H1 (cell line): ENCODE data around the gene AUH. TPM values are rescaled to one million over a fixed set of nuclear protein-coding genes. Genes with fewer than 3 reads are reported as not detected.

Source experiments
- CTCF ChIA-PET: fragments of 300-600 bp; sonication (Branson Sonifier 250); formaldehyde crosslinking; loops from one replicate; lab custom pipeline; 2021; ENCODE audit not compliant: partially characterized antibody; lab: Charles Lee
- POLR2A ChIA-PET: fragments of 300-600 bp; sonication (Branson Sonifier 250); formaldehyde crosslinking; loops from one replicate; lab custom pipeline; 2021; ENCODE audit warnings: inconsistent platforms; ENCODE audit not compliant: partially characterized antibody; lab: Charles Lee
- DNase-seq, 2 experiments: peaks; one replicate each; pipeline versions ENCODE4 v3.0.0 to v3.0.0-alpha.2; 2010 to 2022; ENCODE audit warnings: low spot score in 2 of 2, low read depth in 1 of 2, mixed read lengths in 1 of 2
- FAIRE-seq: peaks from 2 replicates; lab custom pipeline; 2011; peaks lifted over from hg19 to GRCh38; lab: Jason Lieb, UNC
- H2AFZ ChIP-seq: 2 replicates; pipeline ENCODE4 v1.8.1; 2012; ENCODE audit warnings: low read length, inconsistent platforms
- H2AK5ac ChIP-seq: 2 replicates; pipeline ENCODE4 v1.6.1; 2013; ENCODE audit warnings: low read depth, low read length
- H2BK120ac ChIP-seq: replicated peaks from 2 replicates; pipeline ENCODE3; 2013; ENCODE audit warnings: low read depth, low read length, inconsistent platforms
- H2BK12ac ChIP-seq: 2 replicates; pipeline ENCODE4 v1.6.1; 2013; ENCODE audit warnings: low read depth, low read length
- H2BK15ac ChIP-seq: 2 replicates; pipeline ENCODE4 v1.6.1; 2013; ENCODE audit warnings: low read length
- H2BK20ac ChIP-seq: 2 replicates; pipeline ENCODE4 v1.6.1; 2013; ENCODE audit warnings: low read length
- H2BK5ac ChIP-seq: 2 replicates; pipeline ENCODE4 v1.6.1; 2013; ENCODE audit warnings: low read depth, low read length
- H3K14ac ChIP-seq: 2 replicates; pipeline ENCODE4 v1.6.1; 2013; ENCODE audit warnings: inconsistent platforms; ENCODE audit not compliant: insufficient read length
- H3K18ac ChIP-seq: 2 replicates; pipeline ENCODE4 v1.6.1; 2013; ENCODE audit warnings: low read length; ENCODE audit errors: extremely low read depth
- H3K23ac ChIP-seq: 2 replicates; pipeline ENCODE4 v1.6.1; 2013; ENCODE audit warnings: inconsistent platforms; ENCODE audit not compliant: insufficient read length
- H3K23me2 ChIP-seq: 2 replicates; pipeline ENCODE4 v1.6.1; 2013; ENCODE audit warnings: low read depth, low read length
- H3K27ac ChIP-seq: 2 replicates; pipeline ENCODE4 v1.6.1; 2011; ENCODE audit warnings: low read depth, low read length, inconsistent platforms
- H3K27me3 ChIP-seq, 4 experiments: replicated peaks in 1 of 4; 1 replicate in 1 of 4; 2 replicates in 3 of 4; pipeline versions ENCODE4 v1.6.1 to v1.8.1; 2011 to 2013; ENCODE audit warnings: low read length in 3 of 4, mild to moderate bottlenecking in 3 of 4, inconsistent platforms in 2 of 4, mixed read lengths in 2 of 4, moderate library complexity in 1 of 4; ENCODE audit not compliant: control insufficient read depth in 3 of 4, insufficient read depth in 3 of 4; ENCODE audit errors: extremely low read depth in 1 of 4
- H3K36me3 ChIP-seq, 4 experiments: 2 replicates each; pipeline versions ENCODE4 v1.6.1 to v1.8.1; 2011 to 2013; ENCODE audit warnings: mild to moderate bottlenecking in 4 of 4, low read length in 3 of 4, moderate library complexity in 2 of 4, control low read depth in 1 of 4, inconsistent platforms in 1 of 4; ENCODE audit not compliant: insufficient read depth in 4 of 4, control insufficient read depth in 2 of 4
- H3K4ac ChIP-seq: replicated peaks from 2 replicates; pipeline ENCODE3; 2013; ENCODE audit warnings: low read length, low read depth, mixed read lengths, inconsistent platforms; ENCODE audit not compliant: insufficient read length
- H3K4me1 ChIP-seq, 4 experiments: replicated peaks in 1 of 4; 1 replicate in 1 of 4; 2 replicates in 3 of 4; pipeline versions ENCODE4 v1.6.1 to v1.8.1; 2011 to 2013; ENCODE audit warnings: low read length in 3 of 4, inconsistent platforms in 2 of 4, mixed read lengths in 1 of 4; ENCODE audit not compliant: insufficient read depth in 4 of 4, control insufficient read depth in 3 of 4
- H3K4me2 ChIP-seq, 2 experiments: 2 replicates each; pipeline versions ENCODE4 v1.6.1 to v1.8.1; 2011 to 2013; ENCODE audit warnings: low read depth in 2 of 2, low read length in 2 of 2, control low read depth in 1 of 2, inconsistent platforms in 1 of 2, mild to moderate bottlenecking in 1 of 2; ENCODE audit not compliant: insufficient read depth in 1 of 2
- H3K4me3 ChIP-seq, 4 experiments: fragments of 200-600, 300-600 bp in 1 of 4; sonication (generic), shearing (Covaris generic), sonication (Bioruptor Twin) in 1 of 4; 2 replicates each; pipeline versions ENCODE4 v1.5.1 to v1.8.1; 2011 to 2016; ENCODE audit warnings: low read length in 4 of 4, low read depth in 3 of 4, control low read depth in 2 of 4, inconsistent platforms in 2 of 4, mild to moderate bottlenecking in 2 of 4, mixed read lengths in 1 of 4, moderate library complexity in 1 of 4; ENCODE audit not compliant: insufficient read depth in 2 of 4; ENCODE audit errors: extremely low read depth in 1 of 4
- H3K56ac ChIP-seq: replicated peaks from 2 replicates; pipeline ENCODE3; 2013; ENCODE audit warnings: low read depth, mild to moderate bottlenecking, mixed read lengths, low read length, inconsistent platforms; ENCODE audit not compliant: insufficient read length
- H3K79me1 ChIP-seq: 2 replicates; pipeline ENCODE4 v1.6.1; 2013; ENCODE audit warnings: low read depth, low read length, control low read depth
- H3K79me2 ChIP-seq, 2 experiments: 2 replicates each; pipeline versions ENCODE4 v1.6.1 to v1.8.1; 2012 to 2013; ENCODE audit warnings: low read length in 2 of 2, mild to moderate bottlenecking in 2 of 2, inconsistent platforms in 1 of 2; ENCODE audit not compliant: insufficient read depth in 2 of 2, control insufficient read depth in 1 of 2
- H3K9ac ChIP-seq, 4 experiments: replicated peaks in 1 of 4; 1 replicate in 1 of 4; 2 replicates in 3 of 4; pipeline versions ENCODE4 v1.6.1 to v1.8.1; 2011 to 2013; ENCODE audit warnings: low read depth in 3 of 4, low read length in 3 of 4, control low read depth in 2 of 4, mild to moderate bottlenecking in 2 of 4, moderate library complexity in 2 of 4, inconsistent platforms in 1 of 4; ENCODE audit errors: extremely low read depth in 1 of 4
- H3K9me3 ChIP-seq, 2 experiments: 2 replicates each; pipeline versions ENCODE4 v1.6.1 to v1.8.1; 2012 to 2013; ENCODE audit warnings: mild to moderate bottlenecking in 2 of 2, moderate library complexity in 2 of 2, control low read depth in 1 of 2, inconsistent platforms in 1 of 2, low read depth in 1 of 2, low read length in 1 of 2, mixed read lengths in 1 of 2; ENCODE audit not compliant: insufficient read depth in 2 of 2
- H4K20me1 ChIP-seq, 2 experiments: replicated peaks in 1 of 2; 2 replicates each; pipeline versions ENCODE3 to v1.8.1; 2011 to 2013; ENCODE audit warnings: inconsistent platforms in 2 of 2, low read length in 2 of 2, mild to moderate bottlenecking in 1 of 2; ENCODE audit not compliant: insufficient read depth in 2 of 2, control insufficient read depth in 1 of 2
- H4K5ac ChIP-seq: 2 replicates; pipeline ENCODE4 v1.6.1; 2013; ENCODE audit warnings: low read length, low read depth, mixed read lengths, inconsistent platforms; ENCODE audit not compliant: insufficient read length
- H4K8ac ChIP-seq: 2 replicates; pipeline ENCODE4 v1.8.0; 2013; ENCODE audit warnings: mild to moderate bottlenecking, moderate library complexity, low read length, inconsistent platforms; ENCODE audit not compliant: insufficient read depth; ENCODE audit errors: extremely low read depth
- H4K91ac ChIP-seq: replicated peaks from 2 replicates; pipeline ENCODE3; 2013; ENCODE audit warnings: low read length, mixed read lengths, inconsistent platforms; ENCODE audit not compliant: insufficient read length
- ASH2L ChIP-seq: fragments of 200-600, 300-600 bp; sonication (generic); IDR thresholded peaks from one replicate; pipeline ENCODE4 v1.7.1; 2017; ENCODE audit warnings: low read length
- JUN ChIP-seq: IDR thresholded peaks from 2 replicates; pipeline ENCODE4 v1.6.1; 2011; ENCODE audit warnings: low read depth, mild to moderate bottlenecking, improper control_type of control experiment, low read length
- SRF ChIP-seq: IDR thresholded peaks from 2 replicates; pipeline ENCODE4 v1.6.1; 2011; ENCODE audit warnings: mild to moderate bottlenecking, low read depth, low read length, moderate library complexity
- TAF7 ChIP-seq: optimal IDR thresholded peaks from 2 replicates; pipeline ENCODE3; 2011; ENCODE audit warnings: low read depth, mild to moderate bottlenecking, inconsistent platforms, low read length, moderate library complexity, borderline replicate concordance
- WGBS, 2 experiments: shearing (Covaris generic) in 1 of 2; methylation state at CpG; one replicate each; pipeline versions ENCODE4 v1.1.6 to v1.1.7; 2013 to 2015; ENCODE audit warnings: low lambda C conversion rate in 2 of 2, mixed read lengths in 2 of 2, inconsistent platforms in 1 of 2, low coverage in 1 of 2, missing lambda C conversion rate in 1 of 2; ENCODE audit not compliant: insufficient replicate concordance in 2 of 2, insufficient coverage in 1 of 2, insufficient read length in 1 of 2; ENCODE audit errors: extremely low coverage in 1 of 2, missing lambda C conversion rate in 1 of 2; 5-methylcytosine and 5-hydroxymethylcytosine counted together
- polyA plus RNA-seq, 7 experiments: library from polyadenylated mRNA; depleted of rRNA in 3 of 7; stranded (reverse) in 5 of 7; unstranded in 2 of 7; fragments of >200 nt in 5 of 7; fragments of 200-250 nt in 2 of 7; gene quantifications; 1 replicate in 5 of 7; 2 replicates in 1 of 7; 4 replicates in 1 of 7; pipeline versions ENCODE4 v1.2.1 to v1.2.3, GENCODE V29; 2011 to 2013; ENCODE audit warnings: missing spikeins in 2 of 7, mixed read lengths in 2 of 7
- total RNA-seq: library from RNA; stranded (reverse); fragmentation: NEBNext Ultra II Directional; extraction: Animal tissue kit (Norgen Biotek cat#: 25700); gene quantifications from 2 replicates; pipeline ENCODE4 v1.2.1, GENCODE V29; 2021

Gene AUH
- total and polyA plus RNA-seq, 2 of the 8 experiments (the other 6 are each of a cell fraction or from before 2014, with no cell fraction given): 5.8 to 21.9 TPM

GRCh38 chr9:91239367-91240111 is 122.2 kb downstream of the AUH start:
- no peak overlapping the region for H2BK5ac ChIP-seq
- no peak overlapping the region for H4K91ac ChIP-seq
- H3K23me2 ChIP-seq: no peaks in the 10 kb centered on the region
- no peak overlapping the region for H3K27ac ChIP-seq
- H2BK15ac ChIP-seq: no peak overlapping the region
- H3K4ac ChIP-seq: no peak overlapping the region
- no peak overlapping the region for H2AK5ac ChIP-seq
- H2BK12ac ChIP-seq: no peak overlapping the region
- no peak overlapping the region for H2AFZ ChIP-seq
- no peaks in the 10 kb centered on the region for H3K27me3 ChIP-seq
- no peak overlapping the region for H3K56ac ChIP-seq
- TF ChIP-seq TAF7 (no peak), JUN (no peak), ASH2L (no peak), SRF (no peak)
- DNase-seq: no peak
- ChIA-PET CTCF (interaction anchor here (1.1 to 1.8 kb wide), 4 partner anchors 13 to 203 kb away, joined by 3 to 5 read pairs (median 3); no protein-coding TSS in a partner anchor), POLR2A (no interaction called here)
- H3K79me1 ChIP-seq: no peaks in the 10 kb centered on the region; the same call in 1 of the 2 replicates
- H3K4me2 ChIP-seq: no peak overlapping the region
- no peaks in the 10 kb centered on the region; a peak in 2 of 7 replicates for H3K4me1 ChIP-seq
- H3K9me3 ChIP-seq: no peaks in the 10 kb centered on the region
- H3K36me3 ChIP-seq: no peaks in the 10 kb centered on the region
- no peak overlapping the region for H3K18ac ChIP-seq
- no peak overlapping the region for H4K5ac ChIP-seq
- H3K14ac ChIP-seq: no peak overlapping the region
- H4K8ac ChIP-seq: no peak overlapping the region
- H3K79me2 ChIP-seq: no peaks in the 10 kb centered on the region
- no peak for FAIRE-seq
- H3K4me3 ChIP-seq: no peak overlapping the region
- no peak overlapping the region for H3K23ac ChIP-seq
- H4K20me1 ChIP-seq: peaks cover 0 to 1% of the 10 kb centered on the region in 2 experiments
- no peak overlapping the region for H2BK120ac ChIP-seq
- no peak overlapping the region for H3K9ac ChIP-seq
- no peak overlapping the region for H2BK20ac ChIP-seq
- 85% methylated on average over 5 of the region's 5 CpGs; no CpG with 5 or more reads in 1 of the 2 experiments for WGBS, 2 experiments
